ENCODE data around the gene KPNA2.
A peak's percentile ranks its signal among the peaks of the same experiment; 100 is the strongest.
"Not testable (repeated sequence)": the region's sequence is repeated elsewhere in the genome, so short reads cannot be mapped to it uniquely, and the experiment has no call there.

The KPNA2 gene

GRCh38 chr17:68061512-68062313 lies 26.2 kb downstream of the KPNA2 start:
- peak; percentile 18 for DNase-seq (ENCODE audit: low spot score)

- DNase-seq (ENCODE audit: low spot score): not testable (repeated sequence)
These were observed 29.8 kb downstream of the KPNA2 start for GRCh38 chr17:68065366-68065765.

- not testable (repeated sequence) for DNase-seq (ENCODE audit: low spot score)
These were observed 33.0 kb downstream of the KPNA2 start for GRCh38 chr17:68068512-68068911.

DNA sequence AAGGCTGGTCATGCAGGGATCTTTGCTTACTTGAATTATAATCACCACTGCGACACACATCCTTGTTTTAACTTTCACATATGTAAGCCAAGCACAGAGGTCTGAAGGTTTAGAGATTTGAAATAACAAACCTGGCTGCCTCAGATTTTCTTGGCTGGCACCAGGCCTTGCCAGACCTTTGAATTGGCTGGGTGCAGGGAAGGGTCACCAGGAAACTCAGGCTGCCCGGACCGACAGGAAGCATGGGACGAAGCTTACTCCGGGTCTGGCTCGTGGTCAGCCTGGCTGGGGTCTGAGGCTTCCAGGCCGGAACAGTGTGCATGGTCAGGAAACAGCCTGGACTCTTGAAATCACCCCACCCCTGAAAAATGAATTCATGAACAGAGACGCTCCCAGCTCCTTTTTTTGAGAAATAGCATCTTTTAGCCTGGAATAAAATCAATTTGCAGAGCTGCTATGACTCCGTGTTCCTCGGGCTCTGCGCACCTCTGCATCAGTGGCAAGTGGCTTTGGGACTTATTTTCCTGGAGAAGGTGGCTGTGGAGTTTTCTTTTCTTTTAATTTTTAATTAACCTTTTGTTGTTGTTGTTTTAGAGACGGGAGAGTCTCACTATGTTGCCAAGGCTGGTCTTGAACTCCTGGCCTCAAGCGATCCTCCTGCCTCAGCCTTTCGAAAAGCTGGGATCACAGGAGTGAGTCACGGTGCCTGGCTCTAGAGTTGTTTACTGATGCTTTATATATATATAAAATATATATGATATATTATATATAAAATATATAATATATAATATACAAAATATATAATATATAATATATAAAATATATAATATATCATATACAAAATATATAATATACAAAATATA lies 35.3 kb downstream of the KPNA2 start:
- not testable (repeated sequence) for DNase-seq (ENCODE audit: low spot score)

GRCh38 chr17:68074279-68074678 lies 38.7 kb downstream of the KPNA2 start:
- DNase-seq (ENCODE audit: low spot score): no peak

DNA sequence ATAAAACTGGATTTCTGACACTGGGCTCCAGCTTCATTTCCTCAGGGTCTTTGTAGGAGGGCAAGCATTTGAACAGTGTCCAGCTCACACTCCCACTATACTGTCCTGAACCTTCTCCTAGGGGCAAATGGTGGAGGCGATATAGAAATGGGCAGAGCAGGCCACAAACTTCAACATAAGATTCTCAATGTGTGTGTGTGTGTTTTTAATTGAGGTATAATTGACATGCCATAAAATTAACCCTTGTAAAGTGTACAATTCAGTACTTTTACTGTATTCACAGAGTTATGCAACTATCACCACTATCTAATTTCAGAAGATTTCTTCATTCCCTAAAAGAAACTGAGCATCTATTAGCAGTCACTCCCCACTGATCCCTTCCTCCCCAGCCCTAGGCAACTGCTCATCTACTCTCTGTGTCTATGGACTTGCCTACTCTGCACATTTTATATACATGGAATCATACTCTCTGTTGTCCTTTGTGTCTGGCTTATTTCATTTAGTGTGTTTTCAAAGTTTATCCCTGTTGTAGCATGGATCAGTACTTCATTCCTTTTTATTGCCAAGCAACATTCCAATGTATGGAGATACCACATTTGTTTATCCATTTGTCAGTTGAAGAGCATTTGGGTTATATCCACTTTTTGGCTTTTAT lies 40.5 kb downstream of the KPNA2 start:
- DNase-seq (ENCODE audit: low spot score): not testable (repeated sequence)

- DNase-seq (ENCODE audit: low spot score): not testable (repeated sequence)
These were observed 42.0 kb downstream of the KPNA2 start for GRCh38 chr17:68077498-68077897.

DNA sequence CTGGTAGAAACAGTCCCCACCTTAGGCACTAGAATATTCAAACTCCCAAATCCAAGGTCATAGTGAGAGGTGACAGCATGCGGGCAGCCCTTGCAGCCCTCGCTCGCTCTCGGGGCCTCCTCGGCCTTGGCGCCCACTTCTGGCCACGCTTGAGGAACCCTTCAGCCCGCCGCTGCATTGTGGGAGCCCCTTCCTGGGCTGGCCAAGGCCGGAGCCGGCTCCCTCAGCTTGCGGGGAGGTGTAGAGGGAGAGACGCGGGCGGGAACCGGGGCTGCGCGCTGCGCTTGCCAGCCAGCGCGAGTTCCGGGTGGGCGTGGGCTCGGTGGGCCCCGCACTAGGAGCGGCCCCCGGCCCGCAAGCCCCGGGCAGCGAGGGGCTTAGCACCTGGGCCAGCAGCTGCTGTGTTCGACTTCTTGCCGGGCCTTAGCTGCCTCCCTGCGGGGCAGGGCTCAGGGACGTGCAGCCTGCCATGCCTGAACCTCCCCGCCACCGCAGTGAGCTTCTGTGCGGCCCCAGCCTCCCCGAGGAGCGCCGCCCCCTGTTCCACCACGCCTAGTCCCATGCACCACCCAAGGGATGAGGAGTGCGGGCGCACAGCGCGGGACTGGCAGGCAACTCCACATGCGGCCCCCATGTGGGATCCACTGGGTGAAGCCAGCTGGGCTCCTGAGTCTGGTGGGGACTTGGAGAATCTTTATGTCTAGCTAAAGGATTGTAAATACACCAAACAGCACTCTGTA lies 45.0 kb downstream of the KPNA2 start:
- DNase-seq (ENCODE audit: low spot score): no peak

DNA sequence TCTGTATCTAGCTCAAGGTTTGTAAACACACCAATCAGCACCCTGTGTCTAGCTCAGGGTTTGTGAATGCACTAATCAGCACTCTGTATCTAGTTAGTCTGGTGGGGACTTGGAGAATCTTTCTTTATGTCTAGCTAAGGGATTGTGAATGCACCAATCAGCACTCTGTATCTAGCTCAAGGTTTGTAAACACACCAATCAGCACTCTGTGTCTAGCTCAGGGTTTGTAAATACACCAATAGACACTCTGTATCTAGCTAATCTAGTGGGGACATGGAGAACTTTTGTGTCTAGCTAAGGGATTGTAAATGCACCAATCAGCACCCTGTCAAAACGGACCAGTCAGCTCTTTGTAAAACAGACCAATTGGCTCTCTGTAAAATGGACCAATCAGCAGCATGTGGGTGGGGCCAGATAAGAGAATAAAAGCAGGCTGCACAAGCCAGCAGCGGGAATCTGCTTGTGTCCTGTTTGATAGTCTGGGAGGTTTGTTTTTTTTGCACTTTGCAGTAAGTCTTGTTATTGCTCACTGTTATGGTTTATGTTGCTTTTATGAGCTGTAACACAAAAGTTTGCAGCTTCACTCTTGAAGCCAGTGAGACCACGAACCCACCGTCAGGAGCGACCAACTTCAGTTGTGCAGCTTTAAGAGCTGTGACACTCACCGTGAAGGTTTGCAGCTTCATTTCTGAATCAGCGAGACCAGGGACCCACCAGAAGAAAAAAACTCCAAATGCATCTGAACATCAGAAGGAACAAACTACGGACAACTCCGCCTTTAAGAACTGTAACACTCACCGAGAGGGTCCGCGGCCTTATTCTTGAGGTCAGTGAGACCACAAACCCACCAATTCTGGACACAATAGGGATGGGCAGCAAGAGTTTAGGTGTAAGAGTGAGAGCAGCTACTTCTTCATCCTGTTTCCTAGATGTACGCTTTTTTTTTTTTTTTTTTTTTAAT lies 46.0 kb downstream of the KPNA2 start:
- not testable (repeated sequence) for DNase-seq (ENCODE audit: low spot score)

DNA sequence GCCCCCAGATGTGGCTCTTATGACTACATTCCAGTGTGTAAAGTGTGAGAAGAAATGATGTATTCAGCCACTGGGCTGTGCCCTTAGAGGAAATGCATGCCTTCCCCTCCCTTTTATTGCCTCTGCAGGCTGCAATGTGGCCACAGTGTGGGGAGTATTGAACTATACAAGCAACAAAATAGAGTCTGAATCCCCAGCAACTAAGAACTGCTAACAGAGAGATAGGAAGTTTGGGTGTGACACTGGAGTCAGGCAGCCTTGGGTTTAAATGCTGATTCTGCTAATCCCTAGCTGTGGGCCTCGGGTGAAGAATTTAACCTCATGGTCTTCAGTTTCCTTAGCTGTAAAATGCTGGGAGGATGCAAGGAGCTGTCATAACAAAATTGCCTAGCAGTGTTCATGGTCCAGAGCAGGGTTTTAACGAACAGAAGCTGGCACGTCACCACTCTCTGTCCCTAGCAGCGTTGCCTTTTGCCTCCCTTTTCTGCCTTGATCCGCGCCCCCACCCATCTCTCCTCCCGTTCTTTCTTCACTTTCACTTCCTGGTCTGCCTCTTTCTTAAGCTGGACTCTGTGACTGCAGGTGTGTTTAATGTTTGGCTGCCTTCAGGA lies 50.3 kb downstream of the KPNA2 start:
- DNase-seq (ENCODE audit: low spot score): no peak

- not testable (repeated sequence) for DNase-seq (ENCODE audit: low spot score)
These were observed 51.1 kb downstream of the KPNA2 start for GRCh38 chr17:68086666-68087065.

DNA sequence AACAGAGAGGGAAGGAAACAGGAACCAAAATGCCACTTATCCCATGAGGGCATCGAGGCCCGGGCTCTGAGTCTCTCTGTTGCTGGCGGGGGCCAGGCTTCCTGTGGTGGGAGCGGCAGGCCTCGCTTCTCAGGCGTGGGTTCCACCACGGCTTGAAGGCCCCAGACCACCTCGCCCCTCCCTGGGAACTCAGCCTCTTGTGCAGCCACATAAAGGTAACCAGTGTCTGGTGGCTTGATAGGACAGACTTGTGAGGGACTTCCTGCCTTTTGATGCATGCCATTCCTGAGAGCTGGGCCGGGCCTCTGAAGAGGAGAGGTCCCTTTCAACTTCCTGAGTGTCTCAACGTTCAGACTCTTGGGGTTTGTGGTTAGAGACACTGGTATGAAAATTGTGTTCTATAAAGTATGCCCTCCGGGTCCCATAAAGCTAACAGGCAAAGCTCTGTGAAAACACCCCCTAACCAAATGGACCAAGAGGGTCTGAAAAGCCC lies 51.6 kb downstream of the KPNA2 start:
- DNase-seq (ENCODE audit: low spot score): not testable (repeated sequence)

GRCh38 chr17:68087851-68088250 lies 52.3 kb downstream of the KPNA2 start:
- DNase-seq (ENCODE audit: low spot score): no peak

DNA sequence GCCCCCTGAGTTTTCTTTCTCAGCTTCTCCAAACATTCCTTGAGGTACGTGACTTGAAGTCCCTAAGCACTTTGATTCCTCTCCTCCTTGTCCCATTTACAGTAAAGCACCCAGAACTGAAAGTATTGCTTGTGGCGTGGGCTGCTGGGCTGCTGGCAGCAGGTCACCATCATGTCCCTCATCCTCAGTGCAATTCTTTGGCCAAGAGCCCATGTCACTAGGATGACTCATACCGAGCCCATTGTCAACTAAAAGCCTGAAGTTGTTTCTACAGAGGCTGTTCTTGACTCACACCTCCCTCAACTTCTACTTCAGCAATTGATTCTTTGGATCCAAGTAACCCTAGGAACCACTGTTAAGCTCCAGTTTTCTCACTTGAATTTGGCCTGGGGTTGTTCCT lies 54.3 kb downstream of the KPNA2 start:
- no peak for DNase-seq (ENCODE audit: low spot score)

DNA sequence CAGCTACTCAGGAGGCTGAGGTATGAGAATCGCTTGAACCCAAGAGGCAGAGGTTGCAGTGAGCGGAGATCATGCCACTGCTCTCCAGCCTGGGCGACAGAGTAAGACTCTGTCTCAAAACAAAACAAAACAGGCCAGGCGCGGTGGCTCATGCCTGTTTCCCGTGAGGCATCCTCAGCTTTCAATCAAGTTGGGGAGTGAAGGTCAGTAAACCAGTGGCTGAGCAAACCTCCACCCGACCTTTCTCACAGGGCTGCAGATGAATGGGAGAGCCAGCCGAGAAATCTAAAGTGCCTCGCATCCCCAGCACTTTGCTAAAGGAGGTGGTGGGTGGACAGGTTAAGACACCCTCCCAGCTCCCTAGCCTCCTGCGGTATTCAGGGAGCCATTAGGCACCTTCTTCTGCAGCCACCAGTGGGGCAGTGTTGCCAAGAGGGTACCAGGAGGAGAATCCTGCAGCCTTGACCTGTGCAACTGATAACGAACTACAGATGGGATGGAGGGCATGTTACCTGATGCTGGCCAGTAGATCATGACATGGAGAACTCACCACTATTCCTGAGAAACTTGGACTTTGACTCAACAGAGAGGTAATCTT lies 59.0 kb downstream of the KPNA2 start:
- DNase-seq (ENCODE audit: low spot score): no peak

- DNase-seq (ENCODE audit: low spot score): no peak
These were observed 59.8 kb downstream of the KPNA2 start for GRCh38 chr17:68095205-68095811.

DNA sequence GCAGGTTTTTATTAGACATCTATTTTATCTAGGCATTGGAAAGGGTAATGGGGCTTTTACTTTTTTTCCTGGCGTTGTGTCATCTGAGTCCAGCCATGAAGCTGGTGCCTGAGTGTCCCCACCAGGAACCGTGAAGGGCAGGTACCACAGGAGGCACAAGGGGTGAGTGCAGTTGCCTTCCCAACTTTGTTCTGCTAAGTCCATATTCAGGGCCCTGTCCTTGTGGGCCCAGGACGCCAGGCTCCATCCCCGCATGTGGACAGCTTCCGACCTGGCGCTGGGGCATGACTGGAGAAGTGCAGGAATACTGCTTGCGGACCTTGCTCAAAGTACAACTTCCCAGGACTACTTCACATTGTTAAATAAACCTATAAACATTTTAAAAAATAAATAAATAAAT lies 60.6 kb downstream of the KPNA2 start:
- no peak for DNase-seq (ENCODE audit: low spot score)
